ENCODE measurements around the gene PRKCE. TPM values are rescaled to one million over a fixed set of nuclear protein-coding genes. Genes with fewer than 3 reads are reported as not detected.

PRKCE gene
- total and polyA plus RNA-seq, 2 experiments from 2014 or later: 0.94 to 1.2 TPM

DNA sequence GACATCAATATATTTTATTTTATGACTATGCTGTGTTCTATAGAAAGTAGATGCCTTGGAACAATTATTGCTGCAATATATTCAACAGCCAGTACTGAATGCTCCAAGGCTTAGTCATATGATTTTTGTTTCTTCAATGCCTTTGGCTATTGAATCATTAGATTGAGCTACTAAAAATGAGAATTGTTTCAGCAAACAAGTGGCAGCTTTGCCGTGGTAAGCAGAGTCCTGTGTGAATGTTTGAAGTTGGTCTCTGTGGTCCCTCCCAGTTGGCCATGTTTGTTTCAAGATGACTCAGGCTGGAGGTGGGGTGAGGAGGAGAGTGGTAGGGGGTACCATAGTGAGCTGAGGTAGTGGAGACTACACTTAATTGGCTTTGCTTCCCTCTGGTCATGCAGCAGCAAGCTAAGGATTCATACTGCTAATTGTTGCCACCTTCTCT, 447.2 kb downstream of the PRKCE start:
- no peaks in the 10 kb centered on the region for H3F3A ChIP-seq (replicated peaks; ENCODE audit: low read depth)
- no peak overlapping the region for H3K4me3 ChIP-seq
- no peaks in the 10 kb centered on the region; the same call in 2 of the 3 replicates for H3K36me3 Mint-ChIP-seq (ENCODE audit: low read depth)
- no peaks in the 10 kb centered on the region for H3K4me1 ChIP-seq (ENCODE audit: insufficient read depth)
- H3K9me2 ChIP-seq (ENCODE audit: insufficient read depth): no peaks in the 10 kb centered on the region; the same call in 1 of the 2 replicates
- no peaks in the 10 kb centered on the region for H4K20me1 ChIP-seq (replicated peaks; ENCODE audit: insufficient read depth)
- no peaks in the 10 kb centered on the region for H3K27me3 ChIP-seq (ENCODE audit: insufficient read depth)
- H3K36me3 ChIP-seq (ENCODE audit: insufficient read depth): no peaks in the 10 kb centered on the region
- H3K27me3 Mint-ChIP-seq (ENCODE audit: insufficient read depth, low read depth, poor library complexity): no peaks in the 10 kb centered on the region
- H3K27ac Mint-ChIP-seq: no peak overlapping the region
- TF ChIP-seq ZNF114 (CRISPR knock-in tag; IDR thresholded peaks at IDR 0.05) (no peak), EZH2phosphoT487 (IDR thresholded peaks at IDR 0.05; ENCODE audit: unreplicated experiment) (no peak), STAT1 (IDR thresholded peaks at IDR 0.05; ENCODE audit: unreplicated experiment) (no peak), JUNB (IDR thresholded peaks at IDR 0.05; ENCODE audit: unreplicated experiment) (no peak), ZNF462 (CRISPR knock-in tag; IDR thresholded peaks at IDR 0.05) (no peak), ZNF331 (CRISPR knock-in tag; IDR thresholded peaks at IDR 0.05; ENCODE audit: low read depth) (no peak), EZH2 (IDR thresholded peaks at IDR 0.05; ENCODE audit: low read depth, unreplicated experiment) (no peak), NANOG (IDR thresholded peaks at IDR 0.05; ENCODE audit: borderline replicate concordance) (no peak)
- TF ChIP-seq, protein P1, sequence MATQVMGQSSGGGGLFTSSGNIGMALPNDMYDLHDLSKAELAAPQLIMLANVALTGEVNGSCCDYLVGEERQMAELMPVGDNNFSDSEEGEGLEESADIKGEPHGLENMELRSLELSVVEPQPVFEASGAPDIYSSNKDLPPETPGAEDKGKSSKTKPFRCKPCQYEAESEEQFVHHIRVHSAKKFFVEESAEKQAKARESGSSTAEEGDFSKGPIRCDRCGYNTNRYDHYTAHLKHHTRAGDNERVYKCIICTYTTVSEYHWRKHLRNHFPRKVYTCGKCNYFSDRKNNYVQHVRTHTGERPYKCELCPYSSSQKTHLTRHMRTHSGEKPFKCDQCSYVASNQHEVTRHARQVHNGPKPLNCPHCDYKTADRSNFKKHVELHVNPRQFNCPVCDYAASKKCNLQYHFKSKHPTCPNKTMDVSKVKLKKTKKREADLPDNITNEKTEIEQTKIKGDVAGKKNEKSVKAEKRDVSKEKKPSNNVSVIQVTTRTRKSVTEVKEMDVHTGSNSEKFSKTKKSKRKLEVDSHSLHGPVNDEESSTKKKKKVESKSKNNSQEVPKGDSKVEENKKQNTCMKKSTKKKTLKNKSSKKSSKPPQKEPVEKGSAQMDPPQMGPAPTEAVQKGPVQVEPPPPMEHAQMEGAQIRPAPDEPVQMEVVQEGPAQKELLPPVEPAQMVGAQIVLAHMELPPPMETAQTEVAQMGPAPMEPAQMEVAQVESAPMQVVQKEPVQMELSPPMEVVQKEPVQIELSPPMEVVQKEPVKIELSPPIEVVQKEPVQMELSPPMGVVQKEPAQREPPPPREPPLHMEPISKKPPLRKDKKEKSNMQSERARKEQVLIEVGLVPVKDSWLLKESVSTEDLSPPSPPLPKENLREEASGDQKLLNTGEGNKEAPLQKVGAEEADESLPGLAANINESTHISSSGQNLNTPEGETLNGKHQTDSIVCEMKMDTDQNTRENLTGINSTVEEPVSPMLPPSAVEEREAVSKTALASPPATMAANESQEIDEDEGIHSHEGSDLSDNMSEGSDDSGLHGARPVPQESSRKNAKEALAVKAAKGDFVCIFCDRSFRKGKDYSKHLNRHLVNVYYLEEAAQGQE (IDR thresholded peaks at IDR 0.05; ENCODE audit: unreplicated experiment): no peak
- TF ChIP-seq, protein P2, sequence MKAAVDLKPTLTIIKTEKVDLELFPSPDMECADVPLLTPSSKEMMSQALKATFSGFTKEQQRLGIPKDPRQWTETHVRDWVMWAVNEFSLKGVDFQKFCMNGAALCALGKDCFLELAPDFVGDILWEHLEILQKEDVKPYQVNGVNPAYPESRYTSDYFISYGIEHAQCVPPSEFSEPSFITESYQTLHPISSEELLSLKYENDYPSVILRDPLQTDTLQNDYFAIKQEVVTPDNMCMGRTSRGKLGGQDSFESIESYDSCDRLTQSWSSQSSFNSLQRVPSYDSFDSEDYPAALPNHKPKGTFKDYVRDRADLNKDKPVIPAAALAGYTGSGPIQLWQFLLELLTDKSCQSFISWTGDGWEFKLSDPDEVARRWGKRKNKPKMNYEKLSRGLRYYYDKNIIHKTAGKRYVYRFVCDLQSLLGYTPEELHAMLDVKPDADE (IDR thresholded peaks at IDR 0.05): no peak
- TF ChIP-seq, protein P3, sequence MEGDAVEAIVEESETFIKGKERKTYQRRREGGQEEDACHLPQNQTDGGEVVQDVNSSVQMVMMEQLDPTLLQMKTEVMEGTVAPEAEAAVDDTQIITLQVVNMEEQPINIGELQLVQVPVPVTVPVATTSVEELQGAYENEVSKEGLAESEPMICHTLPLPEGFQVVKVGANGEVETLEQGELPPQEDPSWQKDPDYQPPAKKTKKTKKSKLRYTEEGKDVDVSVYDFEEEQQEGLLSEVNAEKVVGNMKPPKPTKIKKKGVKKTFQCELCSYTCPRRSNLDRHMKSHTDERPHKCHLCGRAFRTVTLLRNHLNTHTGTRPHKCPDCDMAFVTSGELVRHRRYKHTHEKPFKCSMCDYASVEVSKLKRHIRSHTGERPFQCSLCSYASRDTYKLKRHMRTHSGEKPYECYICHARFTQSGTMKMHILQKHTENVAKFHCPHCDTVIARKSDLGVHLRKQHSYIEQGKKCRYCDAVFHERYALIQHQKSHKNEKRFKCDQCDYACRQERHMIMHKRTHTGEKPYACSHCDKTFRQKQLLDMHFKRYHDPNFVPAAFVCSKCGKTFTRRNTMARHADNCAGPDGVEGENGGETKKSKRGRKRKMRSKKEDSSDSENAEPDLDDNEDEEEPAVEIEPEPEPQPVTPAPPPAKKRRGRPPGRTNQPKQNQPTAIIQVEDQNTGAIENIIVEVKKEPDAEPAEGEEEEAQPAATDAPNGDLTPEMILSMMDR (conservative IDR thresholded peaks at IDR 0.05; ENCODE audit: low read depth in 2 of 2): no peak
- H2AFZ ChIP-seq: no peak overlapping the region
- no peak overlapping the region for H3K4me3 Mint-ChIP-seq
- H3K4me1 Mint-ChIP-seq: no peaks in the 10 kb centered on the region; the same call in 2 of the 3 replicates
- no peak for DNase-seq (ENCODE audit: low spot score)
- 0 out of 3 replicates have a peak, but pooled peaks cover 3% of the 10 kb centered on the region for H3K9me3 Mint-ChIP-seq
- no peak for ATAC-seq
- H3K79me2 ChIP-seq (replicated peaks; ENCODE audit: insufficient read depth): no peaks in the 10 kb centered on the region
- H3K27ac ChIP-seq (ENCODE audit: low read depth): no peak overlapping the region
- H3K4me2 ChIP-seq: no peak overlapping the region
